ENCODE data around the gene NMT1. TPM values are rescaled to one million over a fixed set of nuclear protein-coding genes. Genes with fewer than 3 reads are reported as not detected.

The NMT1 gene
- total and polyA plus RNA-seq, 2 of the 13 experiments (the other 11 are each of a cell fraction or from before 2014, with no cell fraction given) = 75.7 to 142 TPM

DNA sequence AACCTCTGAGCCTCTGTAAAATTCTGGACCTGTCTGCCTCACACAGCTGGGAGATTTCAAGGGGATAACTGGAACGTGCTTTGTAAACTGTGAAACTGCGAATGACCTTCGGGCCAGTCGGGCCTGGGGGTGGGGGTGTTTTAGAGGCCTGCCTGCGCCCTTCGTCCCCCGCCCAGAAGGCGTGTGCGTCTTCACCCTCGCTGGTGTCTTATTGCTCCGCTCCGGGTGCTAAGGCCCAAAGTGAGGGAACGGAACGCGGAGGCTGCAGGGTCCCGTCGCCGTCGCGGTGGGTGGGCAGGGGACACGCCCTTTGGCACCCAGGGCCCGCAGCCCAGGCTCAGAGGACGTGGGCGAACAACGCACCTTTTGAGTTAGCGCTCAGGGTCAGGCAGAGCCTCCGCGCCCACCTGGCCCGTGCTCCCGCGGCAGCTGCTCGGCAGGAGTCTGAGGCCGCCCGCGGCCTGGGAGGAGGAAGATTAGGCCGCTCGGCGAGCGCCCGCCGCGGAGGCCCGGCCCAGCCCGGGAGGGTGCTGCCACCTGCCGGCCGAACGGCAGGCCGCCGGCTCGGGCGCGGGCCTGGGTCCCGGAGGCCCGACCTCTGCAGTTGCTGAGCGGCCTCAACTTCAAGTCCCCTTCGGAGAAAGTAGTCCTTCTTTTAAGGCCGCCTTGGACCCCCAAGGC is 39.4 kb upstream of the NMT1 start (continued):
- TF ChIP-seq, protein P1, sequence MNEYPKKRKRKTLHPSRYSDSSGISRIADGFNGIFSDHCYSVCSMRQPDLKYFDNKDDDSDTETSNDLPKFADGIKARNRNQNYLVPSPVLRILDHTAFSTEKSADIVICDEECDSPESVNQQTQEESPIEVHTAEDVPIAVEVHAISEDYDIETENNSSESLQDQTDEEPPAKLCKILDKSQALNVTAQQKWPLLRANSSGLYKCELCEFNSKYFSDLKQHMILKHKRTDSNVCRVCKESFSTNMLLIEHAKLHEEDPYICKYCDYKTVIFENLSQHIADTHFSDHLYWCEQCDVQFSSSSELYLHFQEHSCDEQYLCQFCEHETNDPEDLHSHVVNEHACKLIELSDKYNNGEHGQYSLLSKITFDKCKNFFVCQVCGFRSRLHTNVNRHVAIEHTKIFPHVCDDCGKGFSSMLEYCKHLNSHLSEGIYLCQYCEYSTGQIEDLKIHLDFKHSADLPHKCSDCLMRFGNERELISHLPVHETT (CRISPR knock-in tag; conservative IDR thresholded peaks at IDR 0.05) = 0 out of 2 replicates have a peak, but pooled peaks have one; percentile 46
- peak; percentile 12; the same call in 1 of the 2 replicates for TF ChIP-seq KDM6A (CRISPR knock-in tag; IDR thresholded peaks at IDR 0.05; ENCODE audit: low read depth)
- peak; percentile 53; the same call in 1 of the 2 replicates for TF ChIP-seq ZFP1 (CRISPR knock-in tag; IDR thresholded peaks at IDR 0.05)
- peak; percentile 32 for TF ChIP-seq ZNF883 (CRISPR knock-in tag; IDR thresholded peaks at IDR 0.05; ENCODE audit: not compliant biosample characterization)
- TF ChIP-seq, protein P2, sequence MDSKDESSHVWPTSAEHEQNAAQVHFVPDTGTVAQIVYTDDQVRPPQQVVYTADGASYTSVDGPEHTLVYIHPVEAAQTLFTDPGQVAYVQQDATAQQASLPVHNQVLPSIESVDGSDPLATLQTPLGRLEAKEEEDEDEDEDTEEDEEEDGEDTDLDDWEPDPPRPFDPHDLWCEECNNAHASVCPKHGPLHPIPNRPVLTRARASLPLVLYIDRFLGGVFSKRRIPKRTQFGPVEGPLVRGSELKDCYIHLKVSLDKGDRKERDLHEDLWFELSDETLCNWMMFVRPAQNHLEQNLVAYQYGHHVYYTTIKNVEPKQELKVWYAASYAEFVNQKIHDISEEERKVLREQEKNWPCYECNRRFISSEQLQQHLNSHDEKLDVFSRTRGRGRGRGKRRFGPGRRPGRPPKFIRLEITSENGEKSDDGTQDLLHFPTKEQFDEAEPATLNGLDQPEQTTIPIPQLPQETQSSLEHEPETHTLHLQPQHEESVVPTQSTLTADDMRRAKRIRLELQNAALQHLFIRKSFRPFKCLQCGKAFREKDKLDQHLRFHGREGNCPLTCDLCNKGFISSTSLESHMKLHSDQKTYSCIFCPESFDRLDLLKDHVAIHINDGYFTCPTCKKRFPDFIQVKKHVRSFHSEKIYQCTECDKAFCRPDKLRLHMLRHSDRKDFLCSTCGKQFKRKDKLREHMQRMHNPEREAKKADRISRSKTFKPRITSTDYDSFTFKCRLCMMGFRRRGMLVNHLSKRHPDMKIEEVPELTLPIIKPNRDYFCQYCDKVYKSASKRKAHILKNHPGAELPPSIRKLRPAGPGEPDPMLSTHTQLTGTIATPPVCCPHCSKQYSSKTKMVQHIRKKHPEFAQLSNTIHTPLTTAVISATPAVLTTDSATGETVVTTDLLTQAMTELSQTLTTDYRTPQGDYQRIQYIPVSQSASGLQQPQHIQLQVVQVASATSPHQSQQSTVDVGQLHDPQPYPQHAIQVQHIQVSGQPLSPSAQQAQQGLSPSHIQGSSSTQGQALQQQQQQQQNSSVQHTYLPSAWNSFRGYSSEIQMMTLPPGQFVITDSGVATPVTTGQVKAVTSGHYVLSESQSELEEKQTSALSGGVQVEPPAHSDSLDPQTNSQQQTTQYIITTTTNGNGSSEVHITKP (CRISPR knock-in tag; IDR thresholded peaks at IDR 0.05; ENCODE audit: low read depth) = no peak
- peak; percentile 84 for TF ChIP-seq PHF21A (CRISPR knock-in tag; IDR thresholded peaks at IDR 0.05)
- TF ChIP-seq IKZF4 (CRISPR knock-in tag; IDR thresholded peaks at IDR 0.05; ENCODE audit: borderline replicate concordance, low read depth, not compliant biosample characterization) = no peak
- peak; percentile 28; the same call in 1 of the 2 replicates for TF ChIP-seq KLF15 (CRISPR knock-in tag; IDR thresholded peaks at IDR 0.05; ENCODE audit: borderline replicate concordance)
- no peak for TF ChIP-seq ZNF562 (CRISPR knock-in tag; IDR thresholded peaks at IDR 0.05; ENCODE audit: borderline replicate concordance)
- TF ChIP-seq, protein P3, sequence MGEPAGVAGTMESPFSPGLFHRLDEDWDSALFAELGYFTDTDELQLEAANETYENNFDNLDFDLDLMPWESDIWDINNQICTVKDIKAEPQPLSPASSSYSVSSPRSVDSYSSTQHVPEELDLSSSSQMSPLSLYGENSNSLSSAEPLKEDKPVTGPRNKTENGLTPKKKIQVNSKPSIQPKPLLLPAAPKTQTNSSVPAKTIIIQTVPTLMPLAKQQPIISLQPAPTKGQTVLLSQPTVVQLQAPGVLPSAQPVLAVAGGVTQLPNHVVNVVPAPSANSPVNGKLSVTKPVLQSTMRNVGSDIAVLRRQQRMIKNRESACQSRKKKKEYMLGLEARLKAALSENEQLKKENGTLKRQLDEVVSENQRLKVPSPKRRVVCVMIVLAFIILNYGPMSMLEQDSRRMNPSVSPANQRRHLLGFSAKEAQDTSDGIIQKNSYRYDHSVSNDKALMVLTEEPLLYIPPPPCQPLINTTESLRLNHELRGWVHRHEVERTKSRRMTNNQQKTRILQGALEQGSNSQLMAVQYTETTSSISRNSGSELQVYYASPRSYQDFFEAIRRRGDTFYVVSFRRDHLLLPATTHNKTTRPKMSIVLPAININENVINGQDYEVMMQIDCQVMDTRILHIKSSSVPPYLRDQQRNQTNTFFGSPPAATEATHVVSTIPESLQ (CRISPR knock-in tag; conservative IDR thresholded peaks at IDR 0.05) = 0 out of 2 replicates have a peak, but pooled peaks have one; percentile 18
- no peak for TF ChIP-seq DNMT3B (CRISPR knock-in tag; conservative IDR thresholded peaks at IDR 0.05)
- peak; percentile 78; the same call in 1 of the 2 replicates for TF ChIP-seq ERF (CRISPR knock-in tag; IDR thresholded peaks at IDR 0.05)
- no peak for TF ChIP-seq GTF2F1 (IDR thresholded peaks at IDR 0.05; ENCODE audit: low read length)
- no peak for TF ChIP-seq ARNT (IDR thresholded peaks at IDR 0.05)
- TF ChIP-seq, protein P4, sequence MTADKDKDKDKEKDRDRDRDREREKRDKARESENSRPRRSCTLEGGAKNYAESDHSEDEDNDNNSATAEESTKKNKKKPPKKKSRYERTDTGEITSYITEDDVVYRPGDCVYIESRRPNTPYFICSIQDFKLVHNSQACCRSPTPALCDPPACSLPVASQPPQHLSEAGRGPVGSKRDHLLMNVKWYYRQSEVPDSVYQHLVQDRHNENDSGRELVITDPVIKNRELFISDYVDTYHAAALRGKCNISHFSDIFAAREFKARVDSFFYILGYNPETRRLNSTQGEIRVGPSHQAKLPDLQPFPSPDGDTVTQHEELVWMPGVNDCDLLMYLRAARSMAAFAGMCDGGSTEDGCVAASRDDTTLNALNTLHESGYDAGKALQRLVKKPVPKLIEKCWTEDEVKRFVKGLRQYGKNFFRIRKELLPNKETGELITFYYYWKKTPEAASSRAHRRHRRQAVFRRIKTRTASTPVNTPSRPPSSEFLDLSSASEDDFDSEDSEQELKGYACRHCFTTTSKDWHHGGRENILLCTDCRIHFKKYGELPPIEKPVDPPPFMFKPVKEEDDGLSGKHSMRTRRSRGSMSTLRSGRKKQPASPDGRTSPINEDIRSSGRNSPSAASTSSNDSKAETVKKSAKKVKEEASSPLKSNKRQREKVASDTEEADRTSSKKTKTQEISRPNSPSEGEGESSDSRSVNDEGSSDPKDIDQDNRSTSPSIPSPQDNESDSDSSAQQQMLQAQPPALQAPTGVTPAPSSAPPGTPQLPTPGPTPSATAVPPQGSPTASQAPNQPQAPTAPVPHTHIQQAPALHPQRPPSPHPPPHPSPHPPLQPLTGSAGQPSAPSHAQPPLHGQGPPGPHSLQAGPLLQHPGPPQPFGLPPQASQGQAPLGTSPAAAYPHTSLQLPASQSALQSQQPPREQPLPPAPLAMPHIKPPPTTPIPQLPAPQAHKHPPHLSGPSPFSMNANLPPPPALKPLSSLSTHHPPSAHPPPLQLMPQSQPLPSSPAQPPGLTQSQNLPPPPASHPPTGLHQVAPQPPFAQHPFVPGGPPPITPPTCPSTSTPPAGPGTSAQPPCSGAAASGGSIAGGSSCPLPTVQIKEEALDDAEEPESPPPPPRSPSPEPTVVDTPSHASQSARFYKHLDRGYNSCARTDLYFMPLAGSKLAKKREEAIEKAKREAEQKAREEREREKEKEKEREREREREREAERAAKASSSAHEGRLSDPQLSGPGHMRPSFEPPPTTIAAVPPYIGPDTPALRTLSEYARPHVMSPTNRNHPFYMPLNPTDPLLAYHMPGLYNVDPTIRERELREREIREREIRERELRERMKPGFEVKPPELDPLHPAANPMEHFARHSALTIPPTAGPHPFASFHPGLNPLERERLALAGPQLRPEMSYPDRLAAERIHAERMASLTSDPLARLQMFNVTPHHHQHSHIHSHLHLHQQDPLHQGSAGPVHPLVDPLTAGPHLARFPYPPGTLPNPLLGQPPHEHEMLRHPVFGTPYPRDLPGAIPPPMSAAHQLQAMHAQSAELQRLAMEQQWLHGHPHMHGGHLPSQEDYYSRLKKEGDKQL (CRISPR knock-in tag; IDR thresholded peaks at IDR 0.05; ENCODE audit: low read depth) = 0 out of 2 replicates have a peak, but pooled peaks have one; percentile 38
- TF ChIP-seq HHEX (CRISPR knock-in tag; IDR thresholded peaks at IDR 0.05) = no peak
- peak; percentile 64; the same call in 1 of the 2 replicates for TF ChIP-seq ZSCAN22 (CRISPR knock-in tag; IDR thresholded peaks at IDR 0.05)

All from HepG2 (cell line).